Activated CD4-positive, CD25-positive, alpha-beta regulatory T cell treated with anti-CD3 and anti-CD28 coated beads, Interleukin-2, amount 50 U/mL, for 72 hours (primary cell): ENCODE results near the gene ZNF280D.

Experiments used
- DNase-seq: peaks from one replicate; pipeline ENCODE4 v3.0.0; 2021

The ZNF280D gene

DNA sequence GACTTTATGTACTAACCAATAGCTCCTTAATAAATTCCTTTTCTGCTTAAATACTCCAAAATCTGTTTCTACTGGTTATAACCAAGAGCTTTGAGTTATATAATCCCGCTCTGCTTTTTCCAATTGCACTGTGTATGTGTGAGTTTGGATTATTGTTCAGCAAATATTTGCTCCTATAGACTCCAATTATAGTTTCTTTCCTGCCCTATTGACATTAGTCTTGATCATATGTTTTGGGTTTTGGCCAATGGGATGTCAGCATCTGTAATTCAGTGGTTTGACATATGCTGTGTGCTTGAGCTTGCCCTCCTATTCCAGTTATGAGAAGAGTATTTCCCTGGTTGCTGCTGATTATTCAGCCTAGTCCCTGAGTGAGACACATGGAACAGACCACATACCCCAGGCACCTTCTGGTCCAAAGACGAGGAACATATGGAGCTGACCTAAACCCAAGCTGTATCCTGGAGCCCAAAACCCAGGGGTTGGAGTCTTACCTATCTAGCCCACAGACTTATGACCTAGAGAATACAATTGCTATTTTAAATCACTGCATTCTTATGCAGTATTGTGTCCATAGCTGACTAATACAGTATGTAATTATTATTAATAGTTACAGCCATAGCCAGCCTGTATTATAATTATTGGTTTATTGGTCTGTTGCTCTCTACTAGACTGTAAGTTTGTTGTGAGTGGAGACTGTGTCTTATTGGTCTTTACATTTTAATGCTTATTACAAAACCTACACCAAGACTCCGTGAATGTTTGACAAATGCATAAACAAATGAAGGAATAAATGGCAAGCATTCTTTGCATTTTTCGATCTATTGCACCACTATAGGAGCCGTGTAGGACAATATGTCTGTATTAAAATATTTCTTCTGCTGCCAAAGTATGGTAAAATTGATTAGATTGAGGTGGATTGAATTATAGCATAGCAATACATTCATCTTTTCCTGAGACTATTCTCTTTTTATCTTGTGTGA lies 11.7 kb upstream of the ZNF280D start:
- no peak for DNase-seq

DNA sequence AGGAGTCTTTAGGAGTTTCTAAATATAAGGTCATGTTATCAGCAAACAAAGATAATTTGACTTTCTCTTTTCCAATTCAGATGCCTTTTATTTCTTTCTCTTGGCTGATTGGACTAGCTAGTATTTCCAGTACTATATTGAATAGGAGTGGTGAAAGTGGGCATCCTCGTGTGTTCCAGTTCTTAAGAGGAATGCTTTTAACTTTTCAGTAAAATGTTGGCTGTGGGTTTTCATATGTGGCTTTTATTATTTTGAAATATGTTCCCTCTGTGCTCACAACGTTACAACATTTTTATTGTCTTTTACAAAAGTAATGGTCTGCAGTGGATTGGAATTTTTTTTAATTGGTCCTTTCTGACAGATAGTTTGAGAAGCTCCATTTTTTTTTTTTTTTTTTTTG lies 8.2 kb upstream of the ZNF280D start:
- no peak for DNase-seq

DNA sequence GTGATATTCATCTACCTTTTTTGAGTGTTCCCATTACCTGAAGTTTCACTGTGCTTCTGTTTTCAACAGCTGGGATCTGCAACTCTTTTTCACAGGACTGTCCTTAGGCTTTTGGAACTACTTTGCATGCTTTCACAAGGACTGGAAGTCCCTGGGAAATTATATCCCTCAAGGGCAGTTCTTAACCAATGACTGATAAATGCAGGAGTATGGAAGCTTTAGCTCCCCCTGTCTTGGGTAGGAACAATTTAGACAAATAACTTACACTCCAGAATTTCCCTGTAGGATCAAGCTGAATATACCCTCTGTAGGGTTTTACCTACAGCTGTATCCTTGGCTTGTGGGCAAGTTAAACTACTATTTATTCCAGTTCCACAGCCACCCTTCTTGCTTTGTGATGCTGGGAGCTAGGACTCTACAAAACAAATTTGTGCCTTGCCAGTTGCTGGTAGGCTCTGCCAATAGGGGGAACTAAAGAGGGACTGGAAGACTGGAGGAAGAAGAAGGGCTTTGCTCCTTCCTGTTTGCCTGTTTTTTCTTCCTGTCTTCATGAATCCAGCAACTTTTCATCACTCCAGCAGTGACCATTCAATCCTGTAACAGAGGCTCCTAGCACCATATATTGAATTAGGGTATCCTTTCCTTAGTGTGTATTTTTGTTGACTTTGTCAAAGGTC lies 6.8 kb upstream of the ZNF280D start:
- DNase-seq, result no peak

DNA sequence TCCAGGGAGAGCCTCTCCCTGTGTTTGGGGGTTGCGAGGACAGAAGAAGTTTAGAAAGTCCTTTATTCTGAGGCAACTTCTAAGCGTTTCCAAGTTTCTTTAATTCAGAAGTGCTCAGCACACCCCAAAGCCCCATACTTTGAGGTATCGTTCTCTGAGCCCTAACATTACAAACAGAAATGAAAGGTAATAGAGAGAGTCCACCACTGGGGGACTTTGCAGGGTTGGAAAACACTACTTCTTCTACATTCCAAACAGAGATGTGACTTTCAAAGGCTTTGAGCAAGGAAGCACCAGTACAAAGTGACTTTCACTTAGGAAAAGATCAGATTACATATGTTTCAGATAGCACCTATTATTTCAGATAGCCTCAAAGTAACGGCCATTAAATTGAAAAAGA lies 6.2 kb upstream of the ZNF280D start:
- DNase-seq, result no peak

DNA sequence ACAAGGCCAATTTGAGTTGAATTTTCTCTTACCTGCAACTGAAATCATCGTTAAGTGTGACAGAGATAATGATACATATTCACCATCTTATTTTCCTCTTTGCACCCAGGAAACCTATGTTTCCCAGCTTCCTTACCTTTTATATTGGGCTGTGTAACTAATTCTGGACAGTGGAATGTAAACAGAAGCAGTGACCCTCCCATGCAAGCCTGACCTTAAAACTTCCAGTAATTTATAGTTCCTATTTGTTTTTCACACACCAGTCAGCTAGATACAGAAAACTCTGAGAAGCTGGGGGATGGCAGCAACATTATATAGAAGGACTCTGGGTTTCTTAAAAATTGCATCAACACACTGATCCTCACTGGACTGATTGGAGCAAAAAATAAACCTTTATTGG lies 4.5 kb upstream of the ZNF280D start:
- no peak for DNase-seq

DNA sequence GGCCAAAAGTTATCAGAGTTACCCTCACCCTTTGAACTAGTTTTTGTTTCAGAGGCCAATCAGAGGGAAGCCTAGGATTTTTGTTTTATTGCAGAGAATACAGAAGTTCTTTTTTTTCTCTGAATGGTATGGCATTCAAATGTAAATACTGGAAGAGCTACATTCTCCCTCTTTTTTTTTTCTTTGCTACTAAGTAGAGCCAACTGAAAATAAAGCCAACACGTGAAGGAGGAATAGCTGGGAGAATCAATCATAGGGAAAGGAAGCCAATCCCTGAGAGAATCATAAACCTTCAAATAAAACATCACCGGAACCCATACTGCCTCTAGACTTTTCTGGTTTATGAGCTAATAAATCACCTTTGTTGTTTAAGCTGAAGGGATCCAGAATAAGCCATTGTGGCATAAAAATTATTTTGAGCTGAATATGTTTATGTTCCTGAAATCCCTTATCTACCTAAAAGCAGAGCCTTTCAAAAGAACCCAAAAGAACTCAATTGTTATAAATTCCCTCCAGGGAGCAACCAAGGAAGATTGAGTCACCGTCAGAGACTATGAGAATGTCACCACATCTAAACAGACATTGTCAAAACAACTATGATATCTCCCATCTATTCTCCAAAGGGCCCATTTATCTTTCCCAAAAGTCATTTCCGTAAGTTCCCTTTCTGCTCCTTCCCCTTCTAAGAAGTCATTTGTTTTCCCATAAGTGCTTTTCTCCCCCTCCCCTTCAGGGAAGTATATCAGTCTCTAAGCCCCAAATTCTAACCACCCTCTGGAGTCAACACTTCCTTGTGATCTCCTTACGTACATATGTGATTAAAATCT lies 3.8 kb upstream of the ZNF280D start:
- no peak for DNase-seq

DNA sequence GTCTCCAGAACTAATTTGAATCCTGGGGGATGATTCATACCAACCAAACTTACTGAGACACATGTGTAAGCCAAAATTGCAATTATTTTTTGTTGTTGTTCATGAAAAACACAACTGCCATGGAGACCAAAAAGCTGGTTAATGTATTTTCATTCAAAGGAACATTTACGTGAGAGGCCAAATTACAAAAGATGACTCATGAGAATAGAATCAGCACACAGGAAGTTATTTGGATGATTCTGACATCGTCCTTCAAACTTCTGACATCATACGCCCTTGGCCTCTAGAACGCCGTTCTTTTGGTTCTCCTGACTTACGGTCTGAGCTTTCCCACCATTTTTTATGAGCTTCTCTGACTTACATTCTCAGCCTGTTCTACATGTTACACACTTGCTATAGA lies 3.0 kb upstream of the ZNF280D start:
- no peak for DNase-seq

DNA sequence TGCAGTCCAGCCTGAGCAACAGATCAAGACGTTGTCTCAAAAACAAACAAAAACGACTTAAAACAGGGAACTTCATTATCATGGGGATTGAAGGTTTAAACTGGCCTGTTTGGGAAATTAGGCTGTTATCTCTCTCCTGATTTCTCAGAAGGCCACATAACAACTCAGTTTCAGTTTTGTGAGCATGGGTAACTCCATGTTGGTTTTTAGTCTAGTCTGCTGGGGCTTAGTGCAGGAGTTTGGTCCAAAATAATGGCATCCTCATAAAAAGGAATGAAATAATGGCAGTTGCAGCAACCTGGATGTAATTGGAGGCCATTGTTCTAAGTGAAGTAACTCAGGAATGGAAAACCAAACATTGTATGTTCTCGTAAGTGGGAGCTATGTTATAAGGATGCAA lies 2.3 kb upstream of the ZNF280D start:
- DNase-seq, result no peak

DNA sequence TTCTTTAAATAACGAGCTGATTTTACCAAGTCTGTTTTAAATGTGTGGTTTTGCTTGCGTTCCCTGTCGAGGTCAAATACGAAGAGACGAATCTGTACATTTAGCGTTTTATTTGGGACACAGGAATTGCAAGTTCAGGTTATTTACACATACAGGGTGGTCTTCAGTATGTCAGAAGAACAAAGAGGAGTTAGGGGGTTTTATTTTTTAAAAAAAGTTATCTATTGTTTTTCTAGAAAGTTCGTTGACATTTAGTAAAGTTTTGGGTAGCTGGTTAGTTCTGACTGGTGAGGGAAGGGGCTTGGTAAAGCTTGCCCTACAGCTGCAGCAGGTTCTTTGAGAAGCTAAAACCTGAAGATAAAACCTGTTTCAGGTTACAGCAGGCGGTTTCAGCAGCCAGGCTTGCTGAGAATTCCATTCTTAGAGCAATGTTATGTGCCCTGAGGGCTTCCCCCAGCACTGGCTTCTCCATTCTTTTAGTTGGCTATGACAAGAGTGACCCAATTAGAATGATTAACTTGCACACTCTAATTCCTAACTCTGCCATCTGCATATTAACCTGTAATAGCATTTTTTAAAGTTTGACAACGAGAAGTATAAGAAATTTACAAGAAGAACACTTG lies 815 bp upstream of the ZNF280D start:
- DNase-seq, result no peak

DNA sequence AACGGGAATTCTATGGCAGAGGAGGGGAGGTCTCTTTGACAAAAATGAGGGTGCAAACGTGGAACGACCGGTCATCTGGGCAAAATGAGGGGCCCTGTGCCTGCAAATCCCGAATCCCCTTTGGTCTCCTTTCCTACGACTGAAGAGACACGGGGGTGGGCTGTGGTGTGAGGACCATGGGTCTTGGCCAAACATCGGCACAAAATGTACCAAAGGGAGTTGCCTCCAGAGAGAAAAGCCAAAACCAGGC lies 498 bp downstream of the ZNF280D start:
- no peak for DNase-seq

DNA sequence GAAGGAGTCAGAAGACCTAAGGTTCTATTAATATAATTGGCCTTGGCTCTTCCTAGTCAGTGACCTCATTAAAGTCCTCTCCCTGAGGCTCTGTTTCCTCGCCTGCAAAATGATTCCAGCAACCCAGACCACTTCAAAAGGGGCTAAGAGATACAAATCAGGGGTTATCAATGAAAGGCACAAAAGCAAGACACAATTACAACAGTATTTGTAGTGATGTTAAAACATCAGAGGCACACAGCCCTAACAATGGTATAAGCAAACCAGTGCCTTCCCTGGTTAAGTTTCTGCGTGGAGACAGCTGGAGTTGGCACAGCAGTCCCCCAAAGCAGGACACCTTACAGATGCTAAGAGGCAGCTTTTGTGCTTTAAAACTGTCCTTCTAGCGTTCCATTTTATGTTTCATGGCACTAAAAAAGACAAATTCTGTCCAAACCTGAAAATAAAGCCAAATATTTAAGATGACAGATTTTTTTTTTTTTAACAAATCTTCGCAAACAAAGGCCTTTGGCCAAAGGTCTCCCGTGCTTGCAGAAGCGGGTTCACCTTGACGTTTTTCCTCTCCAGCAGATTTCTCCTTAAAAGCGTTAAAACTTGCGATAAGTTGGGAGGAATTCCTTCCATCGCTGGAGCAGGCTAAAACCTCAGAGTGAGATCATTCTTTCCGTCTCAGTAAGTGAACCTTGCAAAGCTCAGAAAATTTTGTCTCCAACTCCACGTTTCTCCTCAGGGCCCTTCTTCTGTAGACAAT lies 999 bp downstream of the ZNF280D start:
- DNase-seq, result no peak

DNA sequence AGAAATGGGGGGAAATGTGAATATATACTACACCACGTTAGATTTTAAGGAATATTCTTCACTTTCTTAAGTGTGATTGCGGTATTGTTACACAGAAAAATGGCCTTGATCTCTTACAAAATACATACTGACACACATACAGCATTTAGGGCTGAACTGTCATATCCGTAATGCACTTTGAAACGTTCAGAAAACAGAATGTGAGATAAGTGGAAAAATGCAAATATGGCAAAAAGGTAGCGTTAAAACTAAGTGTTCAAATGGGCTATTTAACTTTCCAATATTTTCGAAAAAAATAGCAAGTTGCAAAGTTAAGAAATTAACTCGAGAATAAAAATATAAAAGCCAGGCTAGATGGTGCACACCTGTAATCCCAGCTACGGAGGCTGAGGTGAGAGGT lies 1.8 kb downstream of the ZNF280D start:
- DNase-seq, result no peak

DNA sequence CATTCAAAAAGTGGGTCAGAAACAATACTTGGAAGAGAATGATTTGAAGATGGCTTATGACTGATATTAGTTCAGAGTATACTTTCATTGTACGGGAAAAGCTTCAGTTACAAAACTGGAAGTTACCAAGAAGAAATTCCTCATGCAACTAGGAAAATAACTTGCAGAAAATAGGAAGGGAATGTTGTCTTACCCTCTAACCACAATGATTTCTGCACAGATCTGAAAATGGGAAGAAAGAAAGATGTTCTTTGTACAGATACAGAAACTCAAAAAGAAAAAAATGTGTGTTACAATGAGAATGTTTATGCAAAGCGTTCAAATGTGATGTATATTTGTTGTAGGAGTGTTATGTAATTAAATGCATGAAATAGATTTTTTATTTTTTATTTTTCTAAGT lies 3.7 kb downstream of the ZNF280D start:
- DNase-seq, result no peak

DNA sequence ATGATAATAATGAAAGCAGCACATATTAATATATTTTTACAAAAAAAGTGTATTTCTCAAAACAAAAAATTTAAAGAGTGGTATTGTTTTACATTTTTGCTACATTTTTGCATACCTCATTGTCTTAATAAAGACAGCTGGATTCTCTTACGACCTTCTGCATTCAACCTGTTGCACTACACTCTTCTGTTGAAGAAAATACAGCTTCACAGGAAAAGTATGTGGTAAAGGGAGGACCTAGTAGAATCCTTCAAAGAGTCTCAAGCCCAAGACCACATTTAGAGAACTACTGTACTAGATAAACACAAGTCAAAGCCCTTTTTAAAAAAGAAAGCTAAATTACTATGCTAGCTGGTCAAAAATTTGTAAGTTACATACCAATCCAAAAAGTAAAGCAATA lies 7.9 kb downstream of the ZNF280D start:
- no peak for DNase-seq

DNA sequence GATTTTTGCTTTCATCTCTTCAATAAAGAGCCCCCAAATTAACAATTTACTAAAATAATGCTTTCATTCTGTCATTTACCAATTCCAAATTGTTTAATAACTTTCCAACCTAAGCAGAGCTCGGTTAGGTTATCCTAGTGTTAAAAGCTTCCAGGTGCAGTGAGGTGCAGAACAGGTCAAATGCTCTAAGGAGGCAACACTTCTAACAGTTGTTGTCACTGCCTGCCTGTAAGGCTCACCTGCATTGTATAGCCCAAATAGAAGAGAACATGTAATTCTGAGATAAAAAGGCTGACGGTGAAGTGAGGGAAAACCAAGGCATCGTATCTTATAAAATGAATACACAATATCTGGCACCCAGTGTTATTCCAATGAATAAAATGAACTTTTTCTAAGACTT lies 9.1 kb downstream of the ZNF280D start:
- DNase-seq, result no peak

DNA sequence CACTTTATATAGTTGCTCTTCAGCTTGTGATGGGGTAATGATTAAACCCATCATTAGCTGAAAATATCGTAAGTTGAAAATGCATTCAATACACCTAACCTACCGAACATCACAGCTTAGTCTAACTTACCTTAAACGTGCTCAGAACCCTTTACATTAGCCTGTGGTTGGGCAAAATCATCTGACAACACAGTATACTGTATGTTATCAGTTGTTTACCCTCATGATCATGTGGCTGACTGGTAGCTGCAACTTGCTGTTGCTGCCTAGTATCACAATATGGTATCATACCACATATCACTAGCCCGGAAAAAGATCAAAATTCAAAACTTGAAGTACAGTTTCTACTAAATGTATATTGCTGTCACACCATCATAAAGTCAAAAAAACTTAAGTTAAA lies 9.5 kb downstream of the ZNF280D start:
- DNase-seq, result no peak

DNA sequence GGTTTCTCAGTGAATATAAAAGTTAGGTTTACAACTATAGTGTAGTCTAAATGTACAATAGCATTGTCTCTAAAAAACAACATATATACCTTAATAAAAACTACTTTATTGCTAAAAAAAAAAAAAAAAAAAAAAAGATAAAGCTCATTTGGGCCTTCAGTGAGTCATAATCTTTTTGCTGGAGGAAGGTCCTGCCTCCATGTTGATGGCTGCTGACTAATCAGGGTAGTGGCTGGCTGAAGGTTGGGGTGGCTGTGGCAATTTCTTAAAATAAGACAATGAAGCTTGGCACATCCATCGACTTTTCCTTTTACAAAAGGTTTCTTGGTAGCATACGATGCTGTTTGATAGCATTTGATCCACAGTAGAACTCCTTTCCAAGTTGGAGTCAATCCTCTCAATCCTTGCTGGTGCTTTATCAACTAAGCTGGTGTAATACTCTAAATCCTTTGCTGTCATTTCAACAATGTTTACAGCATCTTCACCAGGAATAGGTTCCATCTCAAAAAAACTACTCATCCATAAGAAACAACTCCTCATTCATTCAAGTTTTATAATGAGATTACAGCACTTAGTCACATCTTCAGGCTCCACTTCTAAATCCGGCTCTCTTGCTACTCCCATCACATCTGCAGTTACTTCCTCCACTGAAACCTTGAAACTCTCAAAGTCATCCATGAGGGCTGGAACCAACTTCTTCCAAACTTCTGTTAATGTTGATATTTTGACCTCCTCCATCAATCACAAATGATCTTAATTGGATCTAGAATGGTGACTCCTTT lies 13.3 kb downstream of the ZNF280D start:
- DNase-seq, result no peak

DNA sequence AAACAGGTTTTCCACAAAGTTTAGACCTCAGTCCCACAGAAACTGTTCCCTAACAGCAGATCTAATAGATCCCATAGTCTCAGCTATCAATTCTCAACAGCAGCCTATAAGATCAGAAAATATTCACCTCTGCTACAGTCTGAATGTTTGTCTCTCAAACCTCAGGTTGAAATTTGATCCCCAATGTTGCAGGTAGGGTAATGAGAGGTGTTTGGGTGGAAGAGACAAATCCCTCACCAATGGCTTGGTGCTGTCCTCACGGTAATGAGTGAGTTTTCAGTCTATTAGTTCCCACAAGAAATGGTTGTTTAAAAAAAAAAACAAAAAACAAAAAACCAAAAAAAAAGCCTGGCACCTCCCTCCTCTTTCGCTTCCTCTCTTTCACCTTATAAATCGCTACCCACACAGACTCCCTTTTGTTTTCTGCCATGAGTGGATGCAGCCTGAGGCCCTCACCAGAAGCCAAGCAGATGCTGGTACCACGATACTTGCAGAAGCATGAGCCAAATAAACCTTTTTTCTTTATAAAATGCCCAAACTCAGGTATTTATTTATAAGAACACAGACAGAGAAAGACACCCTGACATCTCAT lies 14.2 kb downstream of the ZNF280D start:
- no peak for DNase-seq

DNA sequence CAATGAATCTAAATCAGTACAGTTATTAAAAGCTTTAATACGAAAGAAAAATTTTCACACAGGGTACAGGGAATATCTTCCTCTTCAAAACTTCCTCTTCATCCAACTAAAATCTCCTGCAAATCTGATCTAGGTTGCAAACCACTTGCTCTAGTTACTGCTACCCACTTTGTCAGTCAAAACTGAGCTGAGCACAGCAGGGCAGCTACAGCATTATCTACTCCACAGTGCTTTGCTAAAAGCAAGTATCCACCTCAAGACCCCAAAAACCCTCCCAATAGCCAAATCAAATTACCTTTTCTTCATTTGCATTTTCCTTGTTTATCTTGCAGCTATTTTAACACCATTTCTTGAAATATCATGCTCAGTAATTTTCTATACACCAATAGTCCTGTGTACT lies 14.7 kb downstream of the ZNF280D start:
- DNase-seq, result no peak

DNA sequence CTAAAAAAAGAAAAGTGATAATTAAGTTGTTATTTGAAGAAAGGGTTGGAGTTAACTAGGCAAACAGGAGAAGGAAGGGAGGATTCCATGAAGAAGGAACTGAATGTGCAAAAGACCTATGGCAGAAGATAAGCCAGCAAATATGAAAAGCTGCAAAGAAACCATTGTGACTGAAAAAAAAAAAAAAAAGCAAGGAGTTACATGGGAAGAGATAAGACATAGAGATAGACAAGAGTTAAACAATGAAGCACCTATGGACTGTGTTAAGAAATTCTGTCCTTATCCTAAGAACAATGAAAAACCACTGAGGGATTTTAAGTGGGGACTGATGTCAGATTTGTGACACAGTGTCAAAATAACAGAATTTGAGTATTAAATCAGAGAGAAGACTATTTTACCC lies 17.0 kb downstream of the ZNF280D start:
- DNase-seq, result no peak

DNA sequence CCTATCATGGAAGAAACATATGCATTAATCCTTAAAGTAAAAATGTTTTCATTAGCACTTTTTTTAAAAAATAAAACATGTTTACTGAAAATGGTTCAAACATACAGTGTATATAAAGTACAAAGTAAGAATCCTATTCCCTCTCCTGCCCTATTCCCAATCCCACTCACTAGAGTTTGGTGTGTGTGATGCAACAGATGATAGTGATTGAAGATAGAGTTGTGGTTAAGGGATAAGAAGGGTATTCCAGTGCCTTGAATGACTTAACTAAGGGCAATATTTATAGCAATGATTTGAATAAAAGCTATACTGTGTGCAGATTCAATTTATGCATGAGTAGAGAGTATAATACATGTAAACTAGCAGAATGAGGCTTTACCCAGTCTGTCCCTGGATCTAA lies 18.1 kb downstream of the ZNF280D start:
- DNase-seq, result no peak
